BE2C (cell line): ENCODE data around the gene FES.

Experiments
- DNase-seq: peaks from one replicate; pipeline ENCODE4 v3.0.0-alpha.2; 2020
- H3K27me3 ChIP-seq: fragments of 250-450 bp; sonication (Bioruptor Pico); 2 replicates; pipeline ENCODE4 v1.5.1; 2020; ENCODE audit warnings: mild to moderate bottlenecking
- H3K36me3 ChIP-seq: fragments of 250-450 bp; sonication (Bioruptor Pico); 2 replicates; pipeline ENCODE4 v1.5.1; 2020; ENCODE audit warnings: mild to moderate bottlenecking
- H3K4me1 ChIP-seq: fragments of 250-450 bp; sonication (Bioruptor Pico); 2 replicates; pipeline ENCODE4 v1.5.1; 2020
- H3K4me3 ChIP-seq: 2 replicates; pipeline ENCODE4 v1.5.1; 2011; ENCODE audit warnings: low read depth, low read length
- H3K9me3 ChIP-seq: fragments of 250-450 bp; sonication (Bioruptor Pico); 2 replicates; pipeline ENCODE4 v1.5.1; 2020
- CTCF ChIP-seq: IDR thresholded peaks from 2 replicates; pipeline ENCODE4 v1.5.1; 2012; ENCODE audit warnings: mild to moderate bottlenecking, low read depth, low read length

Gene FES

GRCh38 chr15:90934949-90935751, 50.8 kb downstream of the FES start, which contains the start of gene UNC45A:
TSS of gene UNC45A (plus strand) at chr15:90935285. CDS start at chr15:90935325, 40 bp downstream.
- no peaks in the 10 kb centered on the region for H3K27me3 ChIP-seq
- H3K4me3 ChIP-seq: peak within 1 kb of the TSS; percentile 62
- 0 out of 2 replicates have a peak, but pooled peaks cover 3% of the 10 kb centered on the region for H3K4me1 ChIP-seq
- H3K9me3 ChIP-seq: no peaks in the 10 kb centered on the region
- DNase-seq: peak; percentile 96
- no peak for TF ChIP-seq CTCF
- peaks cover 17% of the 10 kb centered on the region for H3K36me3 ChIP-seq

GRCh38 chr15:90936823-90937222, 52.5 kb downstream of the FES start:
- no peak for TF ChIP-seq CTCF
- Histone ChIP-seq H3K4me3 (no peak overlapping the region), H3K36me3 (peaks cover 27% of the 10 kb centered on the region)

GRCh38 chr15:90938261-90938660, 54.0 kb downstream of the FES start:
- no peaks in the 10 kb centered on the region for H3K27me3 ChIP-seq
- TF ChIP-seq CTCF: no peak
- H3K4me1 ChIP-seq: 0 out of 2 replicates have a peak, but pooled peaks cover 3% of the 10 kb centered on the region
- no peak overlapping the region for H3K4me3 ChIP-seq
- peaks cover 39% of the 10 kb centered on the region for H3K36me3 ChIP-seq
- no peaks in the 10 kb centered on the region for H3K9me3 ChIP-seq
- DNase-seq: no peak

More at GRCh38 chr15:90936823-90937222, 52.5 kb downstream of the FES start:
- no peak for DNase-seq
- H3K9me3 ChIP-seq: no peaks in the 10 kb centered on the region
- H3K27me3 ChIP-seq: no peaks in the 10 kb centered on the region
- 0 out of 2 replicates have a peak, but pooled peaks cover 3% of the 10 kb centered on the region for H3K4me1 ChIP-seq

GRCh38 chr15:90939756-90940155, 55.5 kb downstream of the FES start:
- no peak for TF ChIP-seq CTCF
- DNase-seq: no peak
- peaks cover 46% of the 10 kb centered on the region for H3K36me3 ChIP-seq

GRCh38 chr15:90941038-90941437, 56.7 kb downstream of the FES start:
- Histone ChIP-seq H3K36me3 (peaks cover 53% of the 10 kb centered on the region), H3K4me1 (no peaks in the 10 kb centered on the region), H3K4me3 (no peak overlapping the region), H3K9me3 (no peaks in the 10 kb centered on the region), H3K27me3 (no peaks in the 10 kb centered on the region)
- no peak for DNase-seq
- no peak for TF ChIP-seq CTCF

More at GRCh38 chr15:90939756-90940155, 55.5 kb downstream of the FES start:
- H3K9me3 ChIP-seq: no peaks in the 10 kb centered on the region
- H3K27me3 ChIP-seq: no peaks in the 10 kb centered on the region
- H3K4me3 ChIP-seq: no peak overlapping the region
- no peaks in the 10 kb centered on the region for H3K4me1 ChIP-seq
